HepG2 (cell line): ENCODE measurements around the gene CACNA1G. TPM values are rescaled to one million over a fixed set of nuclear protein-coding genes. Genes with fewer than 3 reads are reported as not detected.

Source experiments
- ELF1 ChIP-seq: sonication (generic); formaldehyde crosslinking; IDR thresholded peaks from 2 replicates; pipeline ENCODE4 v1.4.0; 2020; ENCODE audit warnings: missing genetic modification reagents
- KDM6A ChIP-seq: IDR thresholded peaks from 2 replicates; pipeline ENCODE4 v1.6.1; 2016; ENCODE audit warnings: low read depth
- MED8 ChIP-seq: sonication (generic); formaldehyde crosslinking; IDR thresholded peaks from 2 replicates; pipeline ENCODE4 v1.8.1; 2023; ENCODE audit warnings: mild to moderate bottlenecking, missing genetic modification reagents; ENCODE audit not compliant: insufficient replicate concordance
- NCOA2 ChIP-seq: sonication (generic); formaldehyde crosslinking; IDR thresholded peaks from 2 replicates; pipeline ENCODE4 v1.8.0; 2022; ENCODE audit warnings: inconsistent platforms
- PRPF4 ChIP-seq: fragments of 200-400 bp; formaldehyde crosslinking; IDR thresholded peaks from 2 replicates; pipeline ENCODE4 v1.6.1; 2016; ENCODE audit warnings: low read length, low read depth; ENCODE audit not compliant: poor library complexity, severe bottlenecking
- TGIF2 ChIP-seq: IDR thresholded peaks from 2 replicates; pipeline ENCODE4 v1.6.1; 2016; ENCODE audit warnings: control low read depth, missing compliant biosample characterization
- ZBTB38 ChIP-seq: sonication (generic); formaldehyde crosslinking; IDR thresholded peaks from 2 replicates; pipeline ENCODE4 v1.5.1; 2020; ENCODE audit warnings: mild to moderate bottlenecking, missing genetic modification reagents
- ZMYM3 ChIP-seq: sonication (generic); formaldehyde crosslinking; IDR thresholded peaks from 2 replicates; pipeline ENCODE4 v1.5.1; 2020; ENCODE audit warnings: mild to moderate bottlenecking, missing genetic modification reagents
- ZNF329 ChIP-seq: sonication (generic); formaldehyde crosslinking; IDR thresholded peaks from 2 replicates; pipeline ENCODE4 v1.9.0; 2021; ENCODE audit warnings: low read depth, mild to moderate bottlenecking, missing genetic modification reagents
- ZNF44 ChIP-seq: sonication (generic); formaldehyde crosslinking; IDR thresholded peaks from 2 replicates; pipeline ENCODE4 v1.5.1; 2020; ENCODE audit warnings: mild to moderate bottlenecking, missing genetic modification reagents
- polyA plus RNA-seq, 8 experiments: library from polyadenylated mRNA; depleted of rRNA in 3 of 8; stranded (reverse) in 7 of 8; unstranded in 1 of 8; fragments of >200 nt; fragmentation: Illumina TruSeq in 4 of 8; extraction: Trizol in 4 of 8; gene quantifications; 2 replicates each; pipeline versions ENCODE4 v1.2.1 to v1.2.3, GENCODE V29; 2011 to 2016; ENCODE audit warnings: low read depth in 4 of 8, missing spikeins in 1 of 8, mixed read lengths in 1 of 8; ENCODE audit not compliant: insufficient read depth in 1 of 8
- total RNA-seq, 5 experiments: library from RNA; depleted of rRNA; stranded (reverse); fragments of >200 nt; fragmentation: Illumina TruSeq; extraction: Trizol; gene quantifications; 2 replicates each; pipeline ENCODE4 v1.2.3, GENCODE V29; 2016; ENCODE audit warnings: low read depth in 1 of 5
- TF ChIP-seq, protein P1 (sequence below): sonication (generic); formaldehyde crosslinking; IDR thresholded peaks from 2 replicates; pipeline ENCODE4 v1.8.0; 2022; ENCODE audit warnings: missing genetic modification reagents, mild to moderate bottlenecking, moderate library complexity, borderline replicate concordance
- TF ChIP-seq, protein P2 (sequence below): sonication (generic); formaldehyde crosslinking; IDR thresholded peaks from 2 replicates; pipeline ENCODE4 v1.8.0; 2022; ENCODE audit warnings: low read depth, missing genetic modification reagents
- TF ChIP-seq, protein P3 (sequence below): sonication (generic); formaldehyde crosslinking; IDR thresholded peaks from 2 replicates; pipeline ENCODE4 v1.4.0; 2020; ENCODE audit warnings: mild to moderate bottlenecking, missing genetic modification reagents
- TF ChIP-seq, protein P4 (sequence below): sonication (generic); formaldehyde crosslinking; IDR thresholded peaks from 2 replicates; pipeline ENCODE4 v1.4.0; 2020; ENCODE audit warnings: missing genetic modification reagents
- TF ChIP-seq, protein P5 (sequence below): sonication (generic); formaldehyde crosslinking; IDR thresholded peaks from 2 replicates; pipeline ENCODE4 v1.4.0; 2020; ENCODE audit warnings: missing genetic modification reagents

Gene CACNA1G
- total and polyA plus RNA-seq, 2 of the 13 experiments (the other 11 are each of a cell fraction or from before 2014, with no cell fraction given) = 0.02 TPM; not detected in 1

DNA sequence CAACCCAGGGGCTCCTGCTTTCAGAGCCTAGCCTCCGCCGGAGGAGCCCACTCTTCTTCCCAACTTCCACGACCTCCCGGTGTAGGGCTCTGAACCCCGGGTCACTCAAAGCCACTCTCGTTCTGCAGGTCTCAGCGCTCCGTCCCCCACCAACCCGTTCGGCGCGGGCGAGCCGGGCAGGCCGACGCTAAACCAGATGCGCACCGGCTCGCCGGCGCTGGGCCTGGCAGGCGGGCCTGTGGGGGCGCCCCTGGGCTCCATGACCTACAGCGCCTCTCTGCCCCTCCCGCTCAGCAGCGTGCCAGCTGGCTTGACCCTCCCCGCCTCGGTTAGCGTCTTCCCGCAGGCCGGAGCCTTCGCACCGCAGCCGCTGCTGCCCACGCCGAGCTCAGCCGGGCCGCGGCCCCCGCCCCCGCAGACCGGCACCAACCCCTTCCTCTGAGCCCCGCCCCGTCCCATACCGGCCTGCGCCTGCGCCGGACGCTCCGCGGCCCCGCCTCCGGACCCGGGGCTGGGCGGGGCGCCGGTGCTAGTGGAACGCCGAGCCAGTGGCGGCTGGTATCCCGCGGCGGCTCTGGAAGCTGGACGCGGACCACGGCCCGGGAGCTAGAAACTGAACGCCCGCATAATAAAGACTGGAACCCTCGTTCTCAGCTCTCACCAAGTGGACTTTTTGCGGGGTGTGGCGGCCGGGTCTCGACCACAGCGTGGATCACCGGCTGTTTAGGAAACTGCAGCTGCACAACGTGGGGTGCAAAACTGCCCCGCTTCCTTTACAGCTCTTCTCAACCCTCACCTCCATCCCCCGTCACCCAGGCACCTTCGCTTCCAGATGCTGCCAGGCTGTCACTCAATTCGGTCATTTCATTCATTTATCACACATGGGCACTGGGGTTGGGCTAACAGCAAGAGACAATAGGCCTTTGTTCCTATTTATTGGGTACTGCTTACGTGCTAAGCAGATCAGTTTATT is 18.5 kb upstream of the CACNA1G start (continued):
- TF ChIP-seq PRPF4 = no peak
- TF ChIP-seq ELF1 (CRISPR knock-in tag) = no peak; the same call in 1 of the 2 replicates
- TF ChIP-seq, protein P1, sequence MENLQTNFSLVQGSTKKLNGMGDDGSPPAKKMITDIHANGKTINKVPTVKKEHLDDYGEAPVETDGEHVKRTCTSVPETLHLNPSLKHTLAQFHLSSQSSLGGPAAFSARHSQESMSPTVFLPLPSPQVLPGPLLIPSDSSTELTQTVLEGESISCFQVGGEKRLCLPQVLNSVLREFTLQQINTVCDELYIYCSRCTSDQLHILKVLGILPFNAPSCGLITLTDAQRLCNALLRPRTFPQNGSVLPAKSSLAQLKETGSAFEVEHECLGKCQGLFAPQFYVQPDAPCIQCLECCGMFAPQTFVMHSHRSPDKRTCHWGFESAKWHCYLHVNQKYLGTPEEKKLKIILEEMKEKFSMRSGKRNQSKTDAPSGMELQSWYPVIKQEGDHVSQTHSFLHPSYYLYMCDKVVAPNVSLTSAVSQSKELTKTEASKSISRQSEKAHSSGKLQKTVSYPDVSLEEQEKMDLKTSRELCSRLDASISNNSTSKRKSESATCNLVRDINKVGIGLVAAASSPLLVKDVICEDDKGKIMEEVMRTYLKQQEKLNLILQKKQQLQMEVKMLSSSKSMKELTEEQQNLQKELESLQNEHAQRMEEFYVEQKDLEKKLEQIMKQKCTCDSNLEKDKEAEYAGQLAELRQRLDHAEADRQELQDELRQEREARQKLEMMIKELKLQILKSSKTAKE (CRISPR knock-in tag) = no peak
- TF ChIP-seq KDM6A (CRISPR knock-in tag) = no peak
- TF ChIP-seq ZNF329 (CRISPR knock-in tag) = peak; percentile 75; the same call in 1 of the 2 replicates
- peak; percentile 38 for TF ChIP-seq MED8 (CRISPR knock-in tag)
- no peak for TF ChIP-seq ZNF44 (CRISPR knock-in tag)
- TF ChIP-seq, protein P2, sequence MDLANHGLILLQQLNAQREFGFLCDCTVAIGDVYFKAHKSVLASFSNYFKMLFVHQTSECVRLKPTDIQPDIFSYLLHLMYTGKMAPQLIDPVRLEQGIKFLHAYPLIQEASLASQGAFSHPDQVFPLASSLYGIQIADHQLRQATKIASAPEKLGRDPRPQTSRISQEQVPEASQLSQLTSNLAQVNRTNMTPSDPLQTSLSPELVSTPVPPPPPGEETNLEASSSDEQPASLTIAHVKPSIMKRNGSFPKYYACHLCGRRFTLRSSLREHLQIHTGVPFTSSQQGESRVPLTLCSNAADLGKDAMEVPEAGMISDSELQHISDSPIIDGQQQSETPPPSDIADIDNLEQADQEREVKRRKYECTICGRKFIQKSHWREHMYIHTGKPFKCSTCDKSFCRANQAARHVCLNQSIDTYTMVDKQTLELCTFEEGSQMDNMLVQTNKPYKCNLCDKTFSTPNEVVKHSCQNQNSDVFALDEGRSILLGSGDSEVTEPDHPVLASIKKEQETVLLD (CRISPR knock-in tag) = peak; percentile 86
- peak; percentile 70; the same call in 1 of the 2 replicates for TF ChIP-seq ZBTB38 (CRISPR knock-in tag)
- TF ChIP-seq, protein P3, sequence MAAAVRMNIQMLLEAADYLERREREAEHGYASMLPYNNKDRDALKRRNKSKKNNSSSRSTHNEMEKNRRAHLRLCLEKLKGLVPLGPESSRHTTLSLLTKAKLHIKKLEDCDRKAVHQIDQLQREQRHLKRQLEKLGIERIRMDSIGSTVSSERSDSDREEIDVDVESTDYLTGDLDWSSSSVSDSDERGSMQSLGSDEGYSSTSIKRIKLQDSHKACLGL (CRISPR knock-in tag) = peak; percentile 69; the same call in 1 of the 2 replicates
- no peak for TF ChIP-seq TGIF2 (CRISPR knock-in tag)
- no peak for TF ChIP-seq ZMYM3
- TF ChIP-seq, protein P4, sequence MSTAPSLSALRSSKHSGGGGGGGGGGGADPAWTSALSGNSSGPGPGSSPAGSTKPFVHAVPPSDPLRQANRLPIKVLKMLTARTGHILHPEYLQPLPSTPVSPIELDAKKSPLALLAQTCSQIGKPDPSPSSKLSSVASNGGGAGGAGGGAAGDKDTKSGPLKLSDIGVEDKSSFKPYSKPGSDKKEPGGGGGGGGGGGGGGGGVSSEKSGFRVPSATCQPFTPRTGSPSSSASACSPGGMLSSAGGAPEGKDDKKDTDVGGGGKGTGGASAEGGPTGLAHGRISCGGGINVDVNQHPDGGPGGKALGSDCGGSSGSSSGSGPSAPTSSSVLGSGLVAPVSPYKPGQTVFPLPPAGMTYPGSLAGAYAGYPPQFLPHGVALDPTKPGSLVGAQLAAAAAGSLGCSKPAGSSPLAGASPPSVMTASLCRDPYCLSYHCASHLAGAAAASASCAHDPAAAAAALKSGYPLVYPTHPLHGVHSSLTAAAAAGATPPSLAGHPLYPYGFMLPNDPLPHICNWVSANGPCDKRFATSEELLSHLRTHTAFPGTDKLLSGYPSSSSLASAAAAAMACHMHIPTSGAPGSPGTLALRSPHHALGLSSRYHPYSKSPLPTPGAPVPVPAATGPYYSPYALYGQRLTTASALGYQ (CRISPR knock-in tag) = no peak
- TF ChIP-seq, protein P5, sequence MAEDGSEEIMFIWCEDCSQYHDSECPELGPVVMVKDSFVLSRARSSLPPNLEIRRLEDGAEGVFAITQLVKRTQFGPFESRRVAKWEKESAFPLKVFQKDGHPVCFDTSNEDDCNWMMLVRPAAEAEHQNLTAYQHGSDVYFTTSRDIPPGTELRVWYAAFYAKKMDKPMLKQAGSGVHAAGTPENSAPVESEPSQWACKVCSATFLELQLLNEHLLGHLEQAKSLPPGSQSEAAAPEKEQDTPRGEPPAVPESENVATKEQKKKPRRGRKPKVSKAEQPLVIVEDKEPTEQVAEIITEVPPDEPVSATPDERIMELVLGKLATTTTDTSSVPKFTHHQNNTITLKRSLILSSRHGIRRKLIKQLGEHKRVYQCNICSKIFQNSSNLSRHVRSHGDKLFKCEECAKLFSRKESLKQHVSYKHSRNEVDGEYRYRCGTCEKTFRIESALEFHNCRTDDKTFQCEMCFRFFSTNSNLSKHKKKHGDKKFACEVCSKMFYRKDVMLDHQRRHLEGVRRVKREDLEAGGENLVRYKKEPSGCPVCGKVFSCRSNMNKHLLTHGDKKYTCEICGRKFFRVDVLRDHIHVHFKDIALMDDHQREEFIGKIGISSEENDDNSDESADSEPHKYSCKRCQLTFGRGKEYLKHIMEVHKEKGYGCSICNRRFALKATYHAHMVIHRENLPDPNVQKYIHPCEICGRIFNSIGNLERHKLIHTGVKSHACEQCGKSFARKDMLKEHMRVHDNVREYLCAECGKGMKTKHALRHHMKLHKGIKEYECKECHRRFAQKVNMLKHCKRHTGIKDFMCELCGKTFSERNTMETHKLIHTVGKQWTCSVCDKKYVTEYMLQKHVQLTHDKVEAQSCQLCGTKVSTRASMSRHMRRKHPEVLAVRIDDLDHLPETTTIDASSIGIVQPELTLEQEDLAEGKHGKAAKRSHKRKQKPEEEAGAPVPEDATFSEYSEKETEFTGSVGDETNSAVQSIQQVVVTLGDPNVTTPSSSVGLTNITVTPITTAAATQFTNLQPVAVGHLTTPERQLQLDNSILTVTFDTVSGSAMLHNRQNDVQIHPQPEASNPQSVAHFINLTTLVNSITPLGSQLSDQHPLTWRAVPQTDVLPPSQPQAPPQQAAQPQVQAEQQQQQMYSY (CRISPR knock-in tag) = peak; percentile 83
- no peak for TF ChIP-seq NCOA2 (CRISPR knock-in tag)
